IPS-NIHi7 (cell line): ENCODE data around the gene NKAIN1.
"Not testable (repeated sequence)": the region's sequence is repeated elsewhere in the genome, so short reads cannot be mapped to it uniquely, and the experiment has no call there.

Source experiments
- DNase-seq: peaks from one replicate; pipeline ENCODE4 v3.0.0; 2012; ENCODE audit warnings: mixed read lengths; ENCODE audit errors: extremely low spot score

The NKAIN1 gene

DNA sequence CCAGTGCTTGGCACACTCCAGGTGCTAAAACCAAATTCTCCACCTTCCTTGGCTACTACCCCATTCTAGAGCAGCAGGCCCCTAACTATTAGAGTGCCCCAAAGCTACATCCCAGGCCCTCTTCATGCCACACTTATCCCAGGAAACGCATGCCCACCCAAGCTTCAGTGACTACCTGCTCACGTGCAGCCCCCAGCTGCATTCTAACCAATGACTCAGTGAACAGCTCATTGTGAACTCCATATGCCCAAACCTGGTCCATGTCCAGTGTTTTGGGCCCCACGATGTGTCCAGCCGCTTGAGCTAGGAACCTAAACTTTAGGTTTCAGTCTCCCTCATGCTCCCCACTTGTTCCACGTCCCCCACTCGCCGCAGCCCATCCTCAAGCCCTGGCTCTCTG lies 41.5 kb downstream of the NKAIN1 start:
- no peak for DNase-seq

DNA sequence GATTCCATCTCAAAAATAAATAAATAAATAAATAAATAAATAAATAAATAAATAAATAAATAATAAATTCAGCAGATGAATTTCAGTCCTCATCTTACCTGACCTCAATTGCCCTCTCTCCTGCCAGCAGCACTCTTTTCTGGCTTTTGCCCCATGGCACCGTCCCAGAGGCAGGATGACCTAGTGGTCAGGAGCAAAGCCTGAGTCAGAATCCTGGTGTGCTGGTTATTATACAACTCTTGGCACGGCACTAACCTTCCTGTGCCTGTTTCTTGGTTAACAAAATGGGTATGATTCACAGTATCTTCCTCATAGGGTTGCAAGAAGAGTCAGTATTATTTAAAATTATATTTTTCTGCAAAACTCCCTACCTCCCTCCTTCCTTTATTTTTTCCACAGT lies 43.0 kb downstream of the NKAIN1 start:
- no peak for DNase-seq

DNA sequence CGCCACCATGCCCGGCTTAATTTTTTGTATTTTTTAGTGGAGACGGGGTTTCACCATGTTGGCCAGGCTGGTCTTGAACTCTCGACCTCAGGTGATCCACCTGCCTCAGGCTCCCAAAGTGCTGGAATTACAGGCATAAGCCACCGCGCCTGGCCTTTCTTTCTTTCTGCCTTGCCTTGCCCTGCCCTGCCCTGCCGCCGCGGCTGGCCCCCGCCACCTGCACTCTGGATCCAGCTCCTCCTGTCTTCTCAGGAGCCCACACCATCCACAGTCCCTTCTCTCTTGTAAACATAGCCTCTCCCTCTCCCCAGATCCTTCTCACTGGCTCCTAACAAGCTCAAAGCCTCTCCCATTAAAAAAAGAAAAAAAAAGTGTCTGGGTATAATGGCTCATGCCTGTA lies 44.4 kb downstream of the NKAIN1 start:
- not testable (repeated sequence) for DNase-seq

DNA sequence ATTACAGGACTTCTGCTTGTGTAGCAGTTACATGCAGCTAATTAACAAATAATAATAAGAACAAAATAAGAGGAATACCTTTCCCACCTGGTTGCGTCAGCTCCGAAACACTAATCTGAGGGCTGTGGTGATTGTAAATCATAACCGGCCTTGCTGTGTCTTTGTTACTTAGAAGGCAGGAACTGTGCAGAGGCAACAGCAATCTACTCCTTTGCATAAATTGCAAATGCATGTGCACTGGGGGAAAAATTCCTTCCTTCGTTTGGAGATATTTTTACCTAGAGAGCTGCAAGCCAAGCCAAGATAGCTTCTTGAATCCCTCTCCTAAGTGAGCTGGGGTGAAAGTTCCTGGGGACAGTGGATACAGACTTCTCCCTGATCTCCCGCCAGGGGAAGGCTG lies 46.0 kb downstream of the NKAIN1 start:
- DNase-seq, result no peak

DNA sequence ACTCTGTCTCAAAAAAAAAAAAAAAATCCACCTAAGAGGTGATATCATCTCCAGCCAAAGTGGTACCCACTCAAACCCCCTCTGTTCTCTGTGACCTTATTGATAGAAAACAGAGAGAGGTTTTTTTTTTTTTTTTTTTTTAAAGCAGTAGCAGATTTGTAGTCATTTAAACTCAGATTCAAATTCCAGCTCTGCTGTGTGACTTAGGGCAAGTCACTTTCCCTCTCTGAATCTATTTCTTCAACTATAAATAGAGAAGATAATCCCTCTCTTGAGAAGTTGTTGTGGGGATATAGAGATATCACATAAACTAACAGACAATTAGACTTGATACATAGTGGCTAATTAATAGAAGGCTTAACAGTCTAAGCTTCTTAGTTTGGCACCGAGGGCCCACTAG lies 48.4 kb downstream of the NKAIN1 start:
- no peak for DNase-seq

DNA sequence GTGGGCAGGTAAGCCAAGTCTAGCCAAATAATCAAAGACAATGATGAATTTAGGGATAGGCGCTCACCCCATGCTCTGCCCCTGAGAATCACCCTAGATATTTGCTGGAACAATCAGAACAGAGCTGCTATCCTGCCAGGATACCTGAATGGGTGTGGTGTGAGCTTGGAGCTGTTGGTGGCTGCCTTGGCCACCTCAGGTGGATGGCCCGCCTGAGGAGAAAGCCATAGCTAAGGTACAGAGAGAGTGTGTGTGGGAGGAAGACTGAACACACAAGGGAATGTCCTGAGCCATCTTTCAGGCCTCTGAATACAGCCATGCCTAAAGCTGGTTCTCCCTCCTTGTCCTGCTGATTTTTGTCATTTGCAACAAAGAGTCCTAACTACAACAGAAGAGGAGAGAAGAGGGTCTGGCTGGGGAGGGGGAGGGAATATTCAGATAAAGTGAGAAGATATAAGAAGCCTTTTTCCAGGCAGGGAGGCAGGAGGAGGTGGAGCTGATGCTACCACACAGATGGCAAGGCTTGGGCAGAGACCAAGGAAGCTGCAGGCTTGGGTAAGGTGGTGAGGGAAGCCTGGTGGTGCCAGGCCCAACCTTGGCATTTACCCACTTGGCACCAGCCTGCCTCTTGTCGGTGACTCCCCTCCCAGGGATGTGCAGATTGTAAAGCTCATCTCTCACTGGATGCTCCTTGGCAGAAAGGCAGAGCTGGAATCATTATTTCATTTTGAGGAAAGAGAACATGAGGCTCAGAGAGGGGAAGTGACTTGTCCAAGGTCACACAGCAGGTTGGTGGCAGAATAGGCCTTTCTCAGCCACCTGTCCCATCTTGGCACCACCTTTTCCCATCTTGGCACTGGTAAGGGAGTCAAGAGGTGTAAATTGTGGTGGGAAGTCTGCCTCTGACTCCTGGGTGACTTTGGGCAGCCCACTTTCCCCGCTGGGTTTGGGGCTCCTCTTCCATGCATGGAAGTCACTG lies 49.7 kb downstream of the NKAIN1 start:
- no peak for DNase-seq

DNA sequence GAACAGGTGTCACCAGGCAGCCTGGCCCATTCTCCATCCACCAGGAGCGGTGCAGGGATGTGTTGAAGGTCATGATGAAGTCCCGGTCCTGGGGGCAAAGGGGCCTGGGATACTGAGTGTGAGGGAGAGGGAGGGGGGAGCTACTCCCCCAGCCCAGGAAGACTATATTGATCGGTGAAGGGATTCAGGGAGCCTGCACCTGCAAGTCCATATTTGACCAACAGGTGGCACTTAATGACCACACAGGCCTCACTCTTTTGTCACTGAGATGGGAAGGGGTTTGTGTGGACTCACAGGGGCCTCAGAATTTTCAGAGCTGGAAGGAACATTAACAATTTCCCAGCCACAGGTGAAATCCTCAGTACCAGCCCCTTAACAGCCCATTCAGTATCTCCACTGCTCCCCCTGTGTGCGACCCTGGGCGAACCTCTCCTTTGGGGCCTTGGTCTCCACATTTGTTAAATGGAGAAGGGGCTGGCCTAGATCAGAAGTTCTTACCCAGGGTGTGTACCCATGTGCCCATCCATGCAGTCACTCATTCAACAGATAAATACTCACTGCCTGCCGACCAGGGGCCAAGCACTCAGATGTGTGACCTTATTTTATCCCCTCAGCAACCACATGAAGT lies 55.6 kb downstream of the NKAIN1 start:
- peak; percentile 80 for DNase-seq

DNA sequence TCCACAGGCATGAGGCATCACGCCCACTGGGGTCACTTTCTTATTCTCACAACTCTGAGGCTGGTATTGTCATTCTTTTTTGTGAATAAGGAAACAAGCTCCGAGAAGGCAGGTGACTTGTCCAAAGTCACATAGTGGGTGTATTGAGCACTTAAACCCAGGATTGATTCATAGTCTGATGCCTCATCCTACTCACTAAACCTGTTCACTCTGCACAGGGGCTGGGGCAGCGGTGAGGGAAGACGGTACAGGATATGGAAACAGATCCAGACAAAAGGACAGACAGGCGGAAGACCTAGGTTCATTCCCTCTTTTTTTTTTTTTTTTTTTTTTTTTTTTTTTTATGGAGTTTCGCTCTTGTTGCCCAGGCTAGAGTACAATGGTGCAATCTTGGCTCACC lies 56.6 kb downstream of the NKAIN1 start:
- no peak for DNase-seq

DNA sequence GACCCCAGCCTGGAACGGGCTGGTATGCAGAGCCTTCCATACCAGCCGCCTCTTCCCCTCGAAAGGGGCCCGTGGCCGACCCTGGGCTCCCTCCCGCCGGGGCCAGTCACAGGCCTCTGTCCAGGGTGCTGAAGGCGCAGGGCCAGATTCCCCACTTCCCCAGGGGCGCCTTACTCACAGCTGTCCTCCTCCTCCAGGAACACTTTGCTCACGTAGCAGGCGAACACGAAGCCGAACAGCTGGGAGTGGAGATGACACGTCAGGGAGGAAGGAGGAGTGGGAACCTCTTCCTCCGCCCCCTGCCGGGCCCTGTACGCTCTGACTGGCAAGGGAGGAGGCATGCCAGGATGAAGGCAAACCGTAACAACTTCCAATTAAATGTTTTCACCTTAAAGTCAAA lies 57.3 kb downstream of the NKAIN1 start:
- DNase-seq, result peak; percentile 91

DNA sequence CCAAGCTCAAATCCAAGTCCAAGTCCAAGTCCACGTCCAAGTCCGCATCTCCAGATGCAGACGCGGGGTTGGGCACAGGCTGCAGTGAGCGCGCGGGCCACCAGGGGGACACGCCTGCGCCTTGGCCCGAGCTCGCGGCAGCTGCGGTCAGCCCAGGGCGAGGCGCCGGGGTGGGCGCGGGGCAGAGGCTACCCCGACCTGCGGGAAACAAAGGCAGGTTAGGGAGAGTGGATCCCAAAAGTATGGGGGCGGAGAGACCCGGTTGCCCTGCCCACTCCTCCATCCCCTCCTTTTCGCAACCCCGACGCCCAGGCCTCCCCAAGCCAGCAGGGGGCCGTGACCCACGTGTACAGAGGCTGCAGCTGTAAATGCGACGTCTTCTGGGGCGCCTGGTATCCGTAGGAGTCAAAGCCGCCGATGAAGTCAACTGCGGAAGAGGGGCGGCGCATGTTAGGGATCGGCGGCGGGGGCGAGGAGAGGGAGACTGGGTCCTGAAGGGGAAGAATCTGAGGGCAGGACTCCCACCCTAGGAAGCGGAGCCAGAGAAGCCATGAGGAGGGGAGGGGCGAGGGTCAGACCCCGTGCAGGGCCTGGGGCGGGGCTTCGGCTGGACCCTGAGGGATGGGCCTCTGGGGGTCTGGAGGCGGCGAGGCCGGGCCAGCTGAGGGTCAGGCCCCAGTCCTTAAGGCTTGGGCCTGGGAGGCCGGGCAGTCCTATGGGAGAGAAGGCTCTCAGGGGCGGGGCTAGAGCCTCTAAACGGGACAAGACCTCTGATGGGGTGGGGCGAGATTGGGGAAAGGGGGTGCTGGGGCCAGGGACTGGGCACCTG lies 58.0 kb downstream of the NKAIN1 start:
- DNase-seq, result peak; percentile 73

DNA sequence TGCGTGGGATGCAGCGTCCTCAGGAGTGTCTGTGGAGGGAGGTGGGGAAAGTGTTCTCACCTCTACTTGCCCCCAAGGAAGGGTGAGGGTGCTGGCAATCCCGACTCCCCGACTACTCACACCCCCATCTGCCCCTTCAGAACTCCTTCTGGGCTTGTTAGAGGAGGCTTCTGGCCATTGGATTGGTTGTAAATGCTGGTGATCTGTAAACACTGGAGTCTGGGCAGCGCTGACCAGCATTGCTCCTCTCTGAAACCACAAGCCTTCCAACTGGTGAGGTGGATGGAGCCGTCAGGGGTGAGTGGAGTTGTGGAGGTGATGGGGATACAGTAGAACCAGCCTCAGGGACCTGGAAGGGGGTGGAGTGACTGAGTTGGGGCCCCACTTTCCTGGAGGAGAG lies 59.3 kb downstream of the NKAIN1 start:
- no peak for DNase-seq

DNA sequence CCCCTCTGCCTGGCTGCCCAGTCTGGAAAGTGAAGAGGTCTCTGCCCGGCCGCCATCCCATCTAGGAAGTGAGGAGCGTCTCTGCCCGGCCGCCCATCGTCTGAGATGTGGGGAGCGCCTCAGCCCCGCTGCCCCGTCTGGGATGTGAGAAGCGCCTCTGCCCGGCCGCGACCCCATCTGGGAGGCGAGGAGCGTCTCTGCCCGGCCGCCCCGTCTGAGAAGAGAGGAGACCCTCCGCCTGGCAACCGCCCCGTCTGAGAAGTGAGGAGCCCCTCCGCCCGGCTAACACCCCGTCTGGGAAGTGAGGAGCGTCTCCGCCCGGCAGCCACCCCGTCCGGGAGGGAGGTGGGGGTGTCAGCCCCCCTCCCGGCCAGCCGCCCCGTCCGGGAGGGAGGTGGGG lies 63.4 kb downstream of the NKAIN1 start:
- not testable (repeated sequence) for DNase-seq

DNA sequence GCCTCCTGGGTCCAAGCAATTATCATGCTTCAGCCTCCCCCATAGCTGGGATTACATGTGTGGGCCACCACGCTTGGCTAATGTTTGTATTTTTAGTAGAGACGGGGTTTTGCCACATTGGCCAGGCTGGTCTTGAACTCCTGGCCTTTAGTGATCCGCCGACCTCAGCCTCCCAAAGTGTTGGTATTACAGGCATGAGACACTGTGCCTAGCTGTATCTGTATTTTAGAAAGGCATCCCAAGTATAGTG lies 69.3 kb downstream of the NKAIN1 start:
- DNase-seq, result no peak

DNA sequence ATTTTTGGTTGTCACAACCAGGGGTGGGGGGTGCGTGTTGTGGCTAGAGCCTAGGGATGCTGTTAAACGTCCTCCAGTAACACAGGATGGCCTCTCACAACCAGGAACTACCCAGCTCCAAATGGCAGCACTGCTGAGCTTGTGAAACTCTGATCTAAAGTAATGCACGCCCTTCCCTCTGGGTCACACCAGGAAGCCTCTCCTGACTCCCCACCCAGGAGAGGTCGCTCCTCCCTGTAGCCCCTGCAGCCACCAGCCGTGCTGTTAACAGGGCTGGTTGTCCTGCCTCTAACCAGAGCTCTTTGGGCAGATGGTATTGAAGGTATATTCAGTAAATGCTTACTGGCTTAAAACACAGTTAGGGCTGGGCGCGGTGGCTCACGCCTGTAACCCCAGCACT lies 73.2 kb downstream of the NKAIN1 start:
- peak; percentile 25 for DNase-seq

DNA sequence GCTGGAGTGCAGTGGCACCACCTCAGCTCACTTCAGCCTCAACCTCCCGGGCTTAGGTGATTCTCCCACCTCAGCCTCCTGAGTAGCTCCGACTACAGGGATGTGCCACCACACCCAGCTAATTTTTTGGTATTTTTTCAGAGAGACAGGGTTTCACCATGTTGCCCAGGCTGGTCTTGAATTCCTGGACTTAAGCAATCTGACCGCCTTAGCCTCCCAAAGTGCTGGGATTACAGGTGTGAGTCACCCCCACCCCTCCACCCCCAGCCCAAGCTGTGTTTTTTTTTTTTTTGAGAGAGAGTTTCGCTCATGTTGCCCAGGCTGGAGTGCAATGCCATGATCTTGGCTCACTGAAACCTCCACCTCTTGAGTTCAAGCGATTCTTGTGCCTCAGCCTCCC lies 75.4 kb downstream of the NKAIN1 start:
- no peak for DNase-seq

DNA sequence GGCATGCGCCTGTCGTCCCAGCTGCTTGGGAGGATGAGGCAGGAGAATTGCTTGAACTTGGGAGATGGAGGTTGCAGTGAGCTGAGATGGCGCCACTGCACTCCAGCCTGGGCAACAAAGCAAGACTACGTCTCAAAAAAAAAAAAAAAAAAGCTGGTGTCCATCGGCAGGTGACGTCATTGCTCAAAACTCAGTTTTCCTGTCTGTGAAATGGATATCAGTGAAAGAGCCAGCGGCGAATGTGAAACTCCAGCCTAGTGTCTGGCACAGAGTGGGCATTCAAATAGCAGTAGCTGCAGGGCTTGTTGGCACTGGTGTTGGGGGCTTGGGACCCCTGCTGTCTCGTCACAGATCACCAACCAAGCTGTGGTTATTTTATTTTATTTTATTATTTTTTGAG lies 75.8 kb downstream of the NKAIN1 start:
- no peak for DNase-seq

DNA sequence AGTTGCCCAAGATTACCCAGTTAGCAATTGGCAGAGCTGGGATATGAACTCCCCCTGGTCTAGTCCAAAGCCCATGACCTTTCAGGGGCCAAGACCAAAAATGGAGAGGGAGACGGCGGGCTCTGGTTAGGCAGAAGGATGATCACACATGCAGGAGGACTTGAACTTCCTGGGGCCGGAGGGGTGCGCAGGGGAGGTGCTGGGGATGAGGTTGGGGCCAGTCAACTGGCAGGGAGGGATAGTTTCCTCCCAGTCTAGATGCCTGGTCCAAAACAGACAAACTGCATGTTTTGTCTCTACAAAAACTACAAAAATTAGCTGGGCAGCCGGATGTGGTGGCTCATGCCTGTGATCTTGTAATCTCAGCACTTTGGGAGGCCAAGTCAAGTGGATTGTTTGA lies 78.1 kb downstream of the NKAIN1 start:
- DNase-seq, result no peak

DNA sequence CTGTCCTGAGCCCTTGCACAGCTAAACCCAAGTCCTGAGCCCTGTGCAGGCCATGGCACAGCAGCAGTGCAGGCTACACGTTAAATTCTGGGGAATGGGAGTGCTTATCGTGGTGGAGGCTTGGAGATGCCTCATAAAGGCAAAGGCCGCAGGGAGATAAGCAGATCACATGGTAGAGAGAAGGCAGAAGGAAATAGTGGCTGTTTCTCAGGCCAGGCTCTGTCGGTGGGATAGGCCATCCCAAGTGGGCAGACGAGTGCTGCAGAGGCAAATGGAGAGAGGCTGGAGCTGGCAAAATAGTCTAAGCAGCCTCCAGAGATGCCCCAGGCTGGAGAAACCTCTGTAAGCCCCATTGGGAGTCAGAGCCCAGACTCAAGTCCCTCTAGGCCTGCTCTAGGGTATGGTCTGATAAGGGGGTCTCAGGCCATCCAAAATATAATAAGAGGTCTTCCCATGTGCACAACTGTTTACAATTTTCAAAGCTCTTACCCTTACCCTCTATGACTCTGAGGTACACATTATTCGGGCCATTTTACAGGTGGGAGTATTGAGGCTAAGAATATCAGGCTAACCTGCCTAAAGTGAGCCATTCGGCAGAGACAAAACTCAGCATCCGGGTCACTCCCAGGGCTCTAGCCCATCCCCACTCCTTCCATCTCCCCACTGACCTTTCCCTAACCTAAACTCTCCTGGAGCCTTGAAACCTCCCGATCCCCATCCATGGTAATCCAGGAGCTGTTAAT lies 79.6 kb downstream of the NKAIN1 start:
- no peak for DNase-seq

DNA sequence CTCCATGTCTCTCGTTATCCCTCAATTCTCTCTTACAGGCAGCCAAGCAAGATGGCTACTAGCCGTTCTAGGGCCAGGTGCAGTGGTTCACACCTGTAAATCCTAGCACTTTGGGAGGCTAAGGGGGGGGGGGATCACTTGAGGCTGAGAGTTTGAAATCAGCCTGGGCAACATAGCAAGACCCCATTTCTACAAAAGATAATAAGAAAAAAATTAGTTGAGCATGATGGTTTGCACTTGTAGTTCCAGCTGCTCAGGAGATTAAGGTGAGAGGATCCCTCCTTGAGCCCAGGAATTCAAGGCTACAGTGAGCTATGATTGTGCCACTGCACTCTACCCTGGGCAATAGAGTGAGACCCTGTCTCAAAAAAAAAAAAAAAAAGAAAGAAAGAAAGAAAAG lies 80.4 kb downstream of the NKAIN1 start:
- no peak for DNase-seq

DNA sequence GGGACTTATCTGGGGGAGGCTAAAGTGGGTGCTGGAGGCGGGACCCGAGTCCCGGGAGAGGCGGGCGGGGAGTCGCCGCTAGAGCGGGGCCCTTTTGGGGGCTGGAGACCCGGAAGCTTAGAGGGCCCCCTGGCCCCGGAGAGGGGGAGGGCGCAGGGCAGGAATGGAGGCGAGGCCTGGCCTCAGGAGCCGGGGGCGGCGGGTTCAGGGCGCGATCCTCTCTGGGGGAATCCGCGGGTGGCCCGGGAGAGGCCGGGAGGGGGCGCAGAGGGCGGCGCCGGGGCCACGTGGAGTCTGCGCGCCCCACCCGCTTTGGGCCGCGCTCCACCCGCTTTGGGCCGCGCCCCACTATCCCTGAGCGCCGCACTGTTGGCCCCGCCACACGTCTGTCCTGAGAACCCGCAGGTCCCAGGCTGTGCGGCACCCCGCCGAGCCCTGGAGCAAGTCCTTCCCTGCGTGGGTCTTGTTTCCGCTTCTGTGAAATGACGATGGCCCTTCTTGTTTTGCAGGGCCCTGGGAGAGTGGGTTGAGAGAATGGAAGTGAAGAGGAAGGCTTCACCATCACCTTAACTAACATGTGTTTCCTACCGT lies 84.4 kb downstream of the NKAIN1 start:
- DNase-seq, result peak; percentile 77

DNA sequence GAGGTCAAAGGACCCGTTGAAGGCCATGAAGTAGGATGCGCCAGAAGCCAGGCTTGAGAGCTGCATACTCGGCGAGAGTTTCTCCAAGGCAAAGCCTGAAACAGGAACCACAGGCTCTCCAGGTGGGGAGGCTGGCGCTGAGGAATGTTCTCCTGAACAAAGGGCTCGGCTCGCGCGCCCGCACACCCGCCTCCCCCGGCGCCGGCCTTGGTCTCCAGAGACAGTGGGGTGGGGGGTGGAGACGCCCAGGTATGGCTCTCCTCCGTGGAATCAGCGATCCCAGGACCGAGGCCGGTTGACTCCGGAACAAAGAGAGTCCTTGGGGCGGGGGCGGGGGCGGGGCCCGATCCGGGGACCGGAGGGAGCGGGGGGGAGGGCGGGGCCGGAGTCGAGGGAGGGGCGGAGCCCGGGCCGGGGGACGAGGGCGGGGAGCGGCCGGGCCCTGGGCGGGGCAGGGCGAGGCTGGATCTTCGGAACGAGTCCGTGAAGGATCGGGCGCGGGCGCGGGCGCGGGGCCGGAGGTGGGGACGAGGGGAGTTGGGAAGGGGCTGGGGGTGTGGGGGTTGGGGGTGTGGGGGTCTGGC lies 85.0 kb downstream of the NKAIN1 start:
- DNase-seq, result peak; percentile 95
